A549 (cell line): ENCODE results near the gene KIAA0040.

Experiments used
- HDAC2 ChIP-seq: fragments of 200-600 bp; sonication (generic); IDR thresholded peaks from 2 replicates; pipeline ENCODE4 v1.6.1; 2016
- JUN ChIP-seq, 2 experiments: fragments of >200 bp; sonication (Bioruptor Twin); formaldehyde crosslinking; IDR thresholded peaks; 2 replicates in 1 of 2; 3 replicates in 1 of 2; pipeline ENCODE4 v1.6.1; 2016 to 2017
- KDM1A ChIP-seq: fragments of 200-600 bp; sonication (generic); IDR thresholded peaks from 2 replicates; pipeline ENCODE4 v1.6.1; 2016; ENCODE audit warnings: low read depth, mild to moderate bottlenecking
- POLR2A ChIP-seq: IDR thresholded peaks from 2 replicates; pipeline ENCODE4 v1.6.1; 2012; ENCODE audit warnings: mild to moderate bottlenecking, low read length
- RAD21 ChIP-seq, 2 experiments: fragments of >200 bp in 1 of 2; sonication (Bioruptor Twin) in 1 of 2; formaldehyde crosslinking in 1 of 2; IDR thresholded peaks in 1 of 2; conservative IDR thresholded peaks in 1 of 2; 2 replicates in 1 of 2; 3 replicates in 1 of 2; pipeline ENCODE4 v1.6.1; 2012 to 2018; ENCODE audit warnings: inconsistent platforms in 1 of 2
- RFX5 ChIP-seq: fragments of 450-650 bp; IDR thresholded peaks from 2 replicates; pipeline ENCODE4 v1.7.1; 2014; ENCODE audit warnings: antibody characterized with exemption, mild to moderate bottlenecking, moderate library complexity
- TF ChIP-seq, protein P1 (sequence below): fragments of >200 bp; sonication (Bioruptor Twin); formaldehyde crosslinking; IDR thresholded peaks from 3 replicates; pipeline ENCODE4 v1.5.1; 2016
- TF ChIP-seq, protein P2 (sequence below): fragments of 150-350 bp; IDR thresholded peaks from 2 replicates; pipeline ENCODE4 v1.6.1; 2014; ENCODE audit warnings: low read depth, mild to moderate bottlenecking, low read length
- TF ChIP-seq, protein P3 (sequence below): IDR thresholded peaks from 2 replicates; pipeline ENCODE4 v1.6.1; 2012

DNA sequence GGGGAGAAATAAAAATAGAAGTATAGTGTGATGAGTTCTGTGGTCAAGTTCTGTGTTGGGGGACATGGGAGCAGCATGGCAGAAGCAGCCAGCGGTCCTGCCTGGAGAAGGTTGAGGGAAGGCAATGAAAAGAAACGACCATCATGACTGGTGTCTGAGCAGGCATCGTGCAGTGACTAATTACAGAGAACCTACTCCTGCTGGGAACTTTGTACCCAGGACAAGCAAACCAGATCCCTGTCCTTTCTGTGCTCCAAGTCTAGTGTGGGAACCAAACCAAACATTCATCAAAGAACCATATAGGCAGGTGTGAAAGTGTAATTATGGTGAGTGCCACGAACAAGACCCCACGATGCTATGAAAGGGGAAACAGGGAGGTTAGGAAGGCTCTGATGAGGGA is 25.8 kb downstream of the KIAA0040 start:
- TF ChIP-seq, protein P1, sequence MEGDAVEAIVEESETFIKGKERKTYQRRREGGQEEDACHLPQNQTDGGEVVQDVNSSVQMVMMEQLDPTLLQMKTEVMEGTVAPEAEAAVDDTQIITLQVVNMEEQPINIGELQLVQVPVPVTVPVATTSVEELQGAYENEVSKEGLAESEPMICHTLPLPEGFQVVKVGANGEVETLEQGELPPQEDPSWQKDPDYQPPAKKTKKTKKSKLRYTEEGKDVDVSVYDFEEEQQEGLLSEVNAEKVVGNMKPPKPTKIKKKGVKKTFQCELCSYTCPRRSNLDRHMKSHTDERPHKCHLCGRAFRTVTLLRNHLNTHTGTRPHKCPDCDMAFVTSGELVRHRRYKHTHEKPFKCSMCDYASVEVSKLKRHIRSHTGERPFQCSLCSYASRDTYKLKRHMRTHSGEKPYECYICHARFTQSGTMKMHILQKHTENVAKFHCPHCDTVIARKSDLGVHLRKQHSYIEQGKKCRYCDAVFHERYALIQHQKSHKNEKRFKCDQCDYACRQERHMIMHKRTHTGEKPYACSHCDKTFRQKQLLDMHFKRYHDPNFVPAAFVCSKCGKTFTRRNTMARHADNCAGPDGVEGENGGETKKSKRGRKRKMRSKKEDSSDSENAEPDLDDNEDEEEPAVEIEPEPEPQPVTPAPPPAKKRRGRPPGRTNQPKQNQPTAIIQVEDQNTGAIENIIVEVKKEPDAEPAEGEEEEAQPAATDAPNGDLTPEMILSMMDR, result no peak
- TF ChIP-seq POLR2A, result no peak
- TF ChIP-seq, protein P2, sequence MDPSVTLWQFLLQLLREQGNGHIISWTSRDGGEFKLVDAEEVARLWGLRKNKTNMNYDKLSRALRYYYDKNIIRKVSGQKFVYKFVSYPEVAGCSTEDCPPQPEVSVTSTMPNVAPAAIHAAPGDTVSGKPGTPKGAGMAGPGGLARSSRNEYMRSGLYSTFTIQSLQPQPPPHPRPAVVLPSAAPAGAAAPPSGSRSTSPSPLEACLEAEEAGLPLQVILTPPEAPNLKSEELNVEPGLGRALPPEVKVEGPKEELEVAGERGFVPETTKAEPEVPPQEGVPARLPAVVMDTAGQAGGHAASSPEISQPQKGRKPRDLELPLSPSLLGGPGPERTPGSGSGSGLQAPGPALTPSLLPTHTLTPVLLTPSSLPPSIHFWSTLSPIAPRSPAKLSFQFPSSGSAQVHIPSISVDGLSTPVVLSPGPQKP, result no peak
- no peak for TF ChIP-seq JUN (IDR thresholded peaks at IDR 0.05)
- TF ChIP-seq, protein P3, sequence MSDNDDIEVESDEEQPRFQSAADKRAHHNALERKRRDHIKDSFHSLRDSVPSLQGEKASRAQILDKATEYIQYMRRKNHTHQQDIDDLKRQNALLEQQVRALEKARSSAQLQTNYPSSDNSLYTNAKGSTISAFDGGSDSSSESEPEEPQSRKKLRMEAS, result no peak
- no peak for TF ChIP-seq KDM1A
- no peak for TF ChIP-seq RAD21 (conservative IDR thresholded peaks at IDR 0.05 in 1 of 2, IDR thresholded peaks at IDR 0.05 in 1 of 2)
- TF ChIP-seq HDAC2, result no peak
- no peak for TF ChIP-seq RFX5
